LNCAP (cell line): Measurements from ENCODE around the gene LSS.

Experiments used
- CTCF ChIP-seq: fragments of 450-650 bp; IDR thresholded peaks from 2 replicates; pipeline ENCODE4 v1.5.1; 2017; ENCODE audit warnings: mild to moderate bottlenecking

LSS gene

GRCh38 chr21:46173573-46173972 is 55.0 kb downstream of the LSS start:
- no peak for TF ChIP-seq CTCF

- no peak for TF ChIP-seq CTCF
Measured at GRCh38 chr21:46172863-46173528, 55.6 kb downstream of the LSS start.

- no peak for TF ChIP-seq CTCF
Measured at GRCh38 chr21:46171996-46172862, 56.3 kb downstream of the LSS start.

GRCh38 chr21:46171585-46171984 is 57.0 kb downstream of the LSS start:
- no peak for TF ChIP-seq CTCF

GRCh38 chr21:46168659-46169386 is 59.8 kb downstream of the LSS start:
- no peak for TF ChIP-seq CTCF

- no peak for TF ChIP-seq CTCF
Measured at GRCh38 chr21:46168238-46168637, 60.3 kb downstream of the LSS start.

GRCh38 chr21:46165098-46165497 is 63.5 kb downstream of the LSS start:
- TF ChIP-seq CTCF: no peak
